Progenitor cell of endocrine pancreas (in vitro differentiated cells): ENCODE results near the gene CENPW. TPM values are rescaled to one million over a fixed set of nuclear protein-coding genes. Genes with fewer than 3 reads are reported as not detected.

ENCODE experiments used
- DNase-seq: peaks from one replicate; pipeline ENCODE4 v3.0.0; 2021; ENCODE audit warnings: low spot score; ENCODE audit not compliant: unreplicated experiment
- H3K27ac Mint-ChIP-seq: 2 replicates; pipeline ENCODE4 v1.8.0; 2021; ENCODE audit warnings: mild to moderate bottlenecking, moderate library complexity, mixed read lengths
- H3K27me3 Mint-ChIP-seq: 2 replicates; pipeline ENCODE4 v1.8.0; 2021; ENCODE audit warnings: mixed read lengths
- H3K36me3 Mint-ChIP-seq: 2 replicates; pipeline ENCODE4 v1.8.0; 2022; ENCODE audit warnings: mixed read lengths; ENCODE audit not compliant: insufficient read depth
- H3K4me1 Mint-ChIP-seq: 2 replicates; pipeline ENCODE4 v1.8.0; 2021; ENCODE audit warnings: low read depth, mixed read lengths
- H3K4me3 Mint-ChIP-seq: 2 replicates; pipeline ENCODE4 v1.8.0; 2021; ENCODE audit warnings: low read depth, mild to moderate bottlenecking, moderate library complexity, mixed read lengths
- H3K9me3 Mint-ChIP-seq: 2 replicates; pipeline ENCODE4 v1.8.0; 2021; ENCODE audit warnings: low read depth, mixed read lengths
- long read RNA-seq: library from polyadenylated mRNA; unstranded; transcript quantifications from one replicate; pipeline ENCODE4 v2.0.0, GENCODE V29; 2020
- total RNA-seq: library from RNA; stranded (reverse); gene quantifications from 2 replicates; pipeline ENCODE4 v1.2.1, GENCODE V29; 2021
- TF ChIP-seq, protein P1 (sequence below): fragments of 200-600 bp; sonication (generic); IDR thresholded peaks from one replicate; pipeline ENCODE4 v1.5.0; 2021; ENCODE audit warnings: antibody characterized with exemption, mild to moderate bottlenecking; ENCODE audit not compliant: unreplicated experiment

The CENPW gene
- 22.5 and 26.9 TPM in 2 replicates for total RNA-seq
- long read RNA-seq, transcript CENPW-203 (3 exons, 750 nt) = major isoform, 5 of 5 reads
- long read RNA-seq, partial matches to known transcripts = 0 of 5 reads
- long read RNA-seq, other reads (novel, unspliced or antisense) = 0 of 5 reads

DNA sequence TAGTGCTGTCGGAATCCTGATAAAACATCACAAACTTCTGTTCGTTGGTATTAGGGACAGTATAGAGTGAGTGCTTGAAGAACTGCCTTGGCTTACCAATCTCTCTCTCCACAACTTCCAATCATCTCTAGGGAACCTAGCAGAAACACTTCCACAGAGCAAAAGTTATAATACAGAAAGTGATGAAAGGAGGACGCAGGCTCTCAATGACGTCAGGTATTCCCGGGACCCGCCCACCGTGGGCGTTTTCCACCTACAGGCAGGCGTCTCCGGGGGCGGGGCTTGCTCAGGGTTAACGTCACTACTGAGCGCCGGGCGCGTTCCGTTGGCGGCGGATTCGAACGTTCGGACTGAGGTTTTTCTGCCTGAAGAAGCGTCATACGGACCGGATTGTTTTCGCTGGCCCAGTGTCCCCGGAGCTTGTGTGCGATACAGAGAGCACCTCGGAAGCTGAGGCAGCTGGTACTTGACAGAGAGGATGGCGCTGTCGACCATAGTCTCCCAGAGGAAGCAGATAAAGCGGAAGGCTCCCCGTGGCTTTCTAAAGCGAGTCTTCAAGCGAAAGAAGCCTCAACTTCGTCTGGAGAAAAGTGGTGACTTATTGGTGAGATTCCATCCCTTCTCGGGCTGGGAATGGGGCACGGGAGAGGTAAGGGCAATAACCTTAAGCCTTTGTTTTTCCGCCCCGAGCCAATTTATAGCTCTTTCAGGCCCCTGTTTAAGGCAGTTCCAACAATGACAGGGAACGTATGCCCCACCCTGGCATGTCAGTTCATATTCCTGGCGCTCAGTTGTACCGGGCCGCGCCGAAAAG, at the start of gene CENPW:
TSS of gene CENPW (plus strand) at position 320 of the 814 bp plus-strand sequence. CDS start at position 479, 159 bp downstream.
- TF ChIP-seq, protein P1, sequence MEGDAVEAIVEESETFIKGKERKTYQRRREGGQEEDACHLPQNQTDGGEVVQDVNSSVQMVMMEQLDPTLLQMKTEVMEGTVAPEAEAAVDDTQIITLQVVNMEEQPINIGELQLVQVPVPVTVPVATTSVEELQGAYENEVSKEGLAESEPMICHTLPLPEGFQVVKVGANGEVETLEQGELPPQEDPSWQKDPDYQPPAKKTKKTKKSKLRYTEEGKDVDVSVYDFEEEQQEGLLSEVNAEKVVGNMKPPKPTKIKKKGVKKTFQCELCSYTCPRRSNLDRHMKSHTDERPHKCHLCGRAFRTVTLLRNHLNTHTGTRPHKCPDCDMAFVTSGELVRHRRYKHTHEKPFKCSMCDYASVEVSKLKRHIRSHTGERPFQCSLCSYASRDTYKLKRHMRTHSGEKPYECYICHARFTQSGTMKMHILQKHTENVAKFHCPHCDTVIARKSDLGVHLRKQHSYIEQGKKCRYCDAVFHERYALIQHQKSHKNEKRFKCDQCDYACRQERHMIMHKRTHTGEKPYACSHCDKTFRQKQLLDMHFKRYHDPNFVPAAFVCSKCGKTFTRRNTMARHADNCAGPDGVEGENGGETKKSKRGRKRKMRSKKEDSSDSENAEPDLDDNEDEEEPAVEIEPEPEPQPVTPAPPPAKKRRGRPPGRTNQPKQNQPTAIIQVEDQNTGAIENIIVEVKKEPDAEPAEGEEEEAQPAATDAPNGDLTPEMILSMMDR = no peak
- peak within 1 kb of the TSS; percentile 86 for H3K27ac Mint-ChIP-seq
- H3K4me1 Mint-ChIP-seq = peaks cover 12% of the 10 kb centered on the region
- no peaks in the 10 kb centered on the region for H3K27me3 Mint-ChIP-seq
- DNase-seq = peak; percentile 87
- H3K36me3 Mint-ChIP-seq = no peaks in the 10 kb centered on the region
- H3K9me3 Mint-ChIP-seq = no peaks in the 10 kb centered on the region
- H3K4me3 Mint-ChIP-seq = no peak within 1 kb of the TSS

DNA sequence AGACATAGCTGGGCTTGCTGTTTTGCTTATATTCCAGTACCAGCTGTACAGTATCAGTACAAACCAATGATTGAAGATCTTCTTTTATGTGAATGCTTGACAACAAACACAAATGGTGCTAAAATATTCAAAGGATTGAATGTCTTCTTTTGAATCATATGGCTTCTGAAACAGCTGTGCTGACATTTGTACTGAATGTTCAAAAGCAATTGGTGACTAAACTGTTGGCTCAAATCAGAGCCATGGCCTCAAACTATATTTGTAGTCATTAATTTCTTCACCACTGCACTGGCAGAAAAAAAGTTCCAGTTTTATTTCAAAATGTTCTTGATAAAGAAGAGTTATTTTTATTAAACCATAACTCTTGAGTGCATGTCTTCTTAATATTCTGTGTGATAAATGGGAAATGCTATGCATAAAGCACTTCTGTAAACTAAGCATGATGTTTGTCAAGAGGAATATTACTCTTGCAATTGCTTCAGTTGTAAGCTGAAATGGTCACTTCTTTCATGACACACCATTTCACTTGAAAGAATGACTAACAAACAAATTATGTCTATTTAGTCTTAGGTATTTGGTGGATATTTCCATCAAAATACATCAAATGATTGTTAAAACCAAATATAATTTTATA, 45.9 kb upstream of the CENPW start:
- TF ChIP-seq, protein P1 = no peak
- Mint-ChIP-seq H3K4me1 (no peaks in the 10 kb centered on the region), H3K4me3 (no peak overlapping the region), H3K27me3 (no peaks in the 10 kb centered on the region), H3K27ac (no peak overlapping the region), H3K36me3 (no peaks in the 10 kb centered on the region), H3K9me3 (no peaks in the 10 kb centered on the region)
- DNase-seq = no peak

DNA sequence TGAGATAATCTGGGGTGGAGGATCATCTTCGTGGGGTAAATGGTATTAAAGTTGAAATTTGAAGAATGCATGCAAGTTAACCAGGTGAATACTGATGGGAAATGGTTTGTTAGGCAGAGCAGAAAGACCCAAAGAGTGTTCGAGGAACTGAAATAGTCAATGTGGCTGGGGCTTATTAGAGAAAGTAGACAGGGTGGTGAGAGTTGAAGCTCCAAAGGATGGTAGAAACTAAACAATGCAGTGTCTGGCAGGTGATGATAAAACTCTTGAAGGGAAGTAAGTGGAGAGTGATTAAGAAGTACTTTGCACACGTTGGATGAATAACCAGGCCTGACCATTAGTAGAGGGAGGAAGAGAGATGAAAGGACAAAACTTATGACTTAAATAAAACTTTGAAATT, 39.8 kb upstream of the CENPW start:
- no peaks in the 10 kb centered on the region for H3K36me3 Mint-ChIP-seq
- TF ChIP-seq, protein P1 = no peak
- no peak overlapping the region for H3K27ac Mint-ChIP-seq
- no peaks in the 10 kb centered on the region for H3K9me3 Mint-ChIP-seq
- no peaks in the 10 kb centered on the region for H3K27me3 Mint-ChIP-seq
- DNase-seq = no peak
- no peaks in the 10 kb centered on the region for H3K4me1 Mint-ChIP-seq
- H3K4me3 Mint-ChIP-seq = no peak overlapping the region

DNA sequence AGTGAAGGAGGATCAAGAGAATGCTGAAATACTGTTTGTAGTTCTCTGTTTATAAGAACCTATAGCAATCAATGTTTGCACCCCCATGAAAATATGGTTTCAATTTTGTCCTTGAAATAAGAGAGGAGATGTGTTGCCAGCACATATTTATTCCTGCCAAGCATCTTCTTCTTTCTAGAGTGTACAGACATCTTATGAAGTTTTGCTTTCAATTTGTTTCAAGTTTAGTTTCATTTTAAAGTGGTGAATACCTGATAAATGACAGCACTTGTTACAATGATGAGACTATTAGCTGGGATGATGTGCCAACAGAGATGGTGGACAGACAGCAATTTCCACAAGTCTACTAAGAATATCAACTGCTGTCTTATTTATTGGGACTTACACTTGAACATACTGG, 39.2 kb upstream of the CENPW start:
- Mint-ChIP-seq H3K27ac (no peak overlapping the region), H3K4me1 (no peaks in the 10 kb centered on the region), H3K9me3 (no peaks in the 10 kb centered on the region), H3K36me3 (no peaks in the 10 kb centered on the region), H3K4me3 (no peak overlapping the region), H3K27me3 (no peaks in the 10 kb centered on the region)
- no peak for DNase-seq
- TF ChIP-seq, protein P1 = no peak

DNA sequence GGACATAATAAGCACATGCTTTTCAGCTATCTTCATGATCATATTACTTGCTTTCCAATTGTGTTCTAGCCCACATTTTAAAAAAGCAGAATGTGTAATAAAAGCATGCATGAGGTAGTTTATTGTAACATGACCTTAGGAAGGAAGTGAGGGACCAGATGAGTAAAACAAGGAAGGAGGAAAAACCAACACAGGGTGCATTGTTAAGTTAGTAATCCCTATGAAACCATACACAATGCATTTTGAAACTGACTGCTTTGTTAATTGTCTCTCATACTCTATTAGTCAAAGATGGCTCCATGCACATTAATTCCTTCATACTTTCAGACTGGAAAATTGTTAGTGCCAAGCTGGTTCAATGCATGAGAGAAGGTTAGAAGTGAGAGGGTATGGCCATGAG, 37.7 kb upstream of the CENPW start:
- no peak for DNase-seq
- Mint-ChIP-seq H3K9me3 (no peaks in the 10 kb centered on the region), H3K27ac (no peak overlapping the region), H3K4me1 (no peaks in the 10 kb centered on the region), H3K4me3 (no peak overlapping the region), H3K36me3 (no peaks in the 10 kb centered on the region), H3K27me3 (no peaks in the 10 kb centered on the region)
- TF ChIP-seq, protein P1 = no peak
